ENCODE results near the gene SCAPER.
"Not testable (repeated sequence)": the region's sequence is repeated elsewhere in the genome, so short reads cannot be mapped to it uniquely, and the experiment has no call there.

The SCAPER gene

GRCh38 chr15:76309601-76310330, 595.4 kb downstream of the SCAPER start:
- no peak for DNase-seq (ENCODE audit: low read depth, low spot score)
- no peak overlapping the region for H3K4me3 ChIP-seq (ENCODE audit: low read depth, low read length)
- TF ChIP-seq CTCF (IDR thresholded peaks at IDR 0.05; ENCODE audit: low read depth, low read length), result no peak
- in situ Hi-C loops (cut with HindIII; ENCODE audit: low sequenced_read_pairs), result no loop called here

GRCh38 chr15:76303909-76304308, 601.2 kb downstream of the SCAPER start:
- H3K4me3 ChIP-seq (ENCODE audit: low read depth, low read length), result no peak overlapping the region
- DNase-seq (ENCODE audit: low read depth, low spot score), result no peak
- no peak for TF ChIP-seq CTCF (IDR thresholded peaks at IDR 0.05; ENCODE audit: low read depth, low read length)
- in situ Hi-C loops (cut with HindIII; ENCODE audit: low sequenced_read_pairs), result no loop called here

GRCh38 chr15:76299786-76300185, 605.4 kb downstream of the SCAPER start:
- no peak overlapping the region for H3K4me3 ChIP-seq (ENCODE audit: low read depth, low read length)
- DNase-seq (ENCODE audit: low read depth, low spot score), result no peak
- no peak for TF ChIP-seq CTCF (IDR thresholded peaks at IDR 0.05; ENCODE audit: low read depth, low read length)
- in situ Hi-C loops (cut with HindIII; ENCODE audit: low sequenced_read_pairs), result no loop called here

- DNase-seq (ENCODE audit: low read depth, low spot score), result no peak
- in situ Hi-C loops (cut with HindIII; ENCODE audit: low sequenced_read_pairs), result no loop called here
- TF ChIP-seq CTCF (IDR thresholded peaks at IDR 0.05; ENCODE audit: low read depth, low read length), result no peak
- no peak overlapping the region for H3K4me3 ChIP-seq (ENCODE audit: low read depth, low read length)
Observed at GRCh38 chr15:76298986-76299385, 606.2 kb downstream of the SCAPER start.

- in situ Hi-C loops (cut with HindIII; ENCODE audit: low sequenced_read_pairs); H3K4me3 ChIP-seq (ENCODE audit: low read depth, low read length); DNase-seq (ENCODE audit: low read depth, low spot score): not testable (repeated sequence)
Observed at GRCh38 chr15:76297951-76298350, 607.2 kb downstream of the SCAPER start.

All from astrocyte of the spinal cord (primary cell).